B cell (primary cell): ENCODE results near the gene CHST13. TPM values are rescaled to one million over a fixed set of nuclear protein-coding genes. Genes with fewer than 3 reads are reported as not detected.

Experiments
- ATAC-seq: fragments of 200-7000 bp; cut with Tn5 transposase; one replicate; pipeline ENCODE4 v1.10.0; 2021; ENCODE audit warnings: low read depth, mild to moderate bottlenecking, moderate number of reproducible peaks, moderate library complexity
- CTCF ChIA-PET: fragments of 350-600 bp; sonication (Branson Sonifier 250); formaldehyde crosslinking; loops from one replicate; lab custom pipeline; 2021; ENCODE audit warnings: antibody characterized with exemption, inconsistent platforms; lab: Charles Lee
- POLR2A ChIA-PET: fragments of 350-600 bp; sonication (Branson Sonifier 250); formaldehyde crosslinking; loops from one replicate; lab custom pipeline; 2021; ENCODE audit warnings: antibody characterized with exemption; lab: Charles Lee
- DNase-seq: peaks from one replicate; pipeline ENCODE4 v3.0.0; 2013
- H2AFZ ChIP-seq: 2 replicates; pipeline ENCODE4 v1.6.1; 2012; ENCODE audit warnings: mild to moderate bottlenecking, low read depth, low read length; ENCODE audit not compliant: insufficient read depth, poor library complexity, severe bottlenecking
- H3K27ac ChIP-seq, 2 donors: 1 replicate in 1 of 2; 2 replicates in 1 of 2; pipeline ENCODE4 v1.5.1; 2012 to 2013; ENCODE audit warnings: low read length in 2 of 2, mild to moderate bottlenecking in 2 of 2, moderate library complexity in 1 of 2
- H3K27me3 ChIP-seq, 4 experiments: fragments of 200-600 bp in 1 of 4; sonication (generic) in 1 of 4; replicated peaks in 1 of 4; 1 replicate in 2 of 4; 2 replicates in 2 of 4; pipeline versions ENCODE4 v1.6.1 to v1.7.0; 2013 to 2016; ENCODE audit warnings: low read length in 3 of 4, mild to moderate bottlenecking in 2 of 4, mixed read lengths in 1 of 4, moderate library complexity in 1 of 4; ENCODE audit not compliant: insufficient read depth in 4 of 4, control insufficient read depth in 3 of 4; ENCODE audit errors: control extremely low read depth in 1 of 4
- H3K36me3 ChIP-seq, 2 experiments: replicated peaks in 1 of 2; 1 replicate in 1 of 2; 2 replicates in 1 of 2; pipeline versions ENCODE4 v1.6.1 to v1.7.1; 2013; ENCODE audit warnings: low read length in 1 of 2; ENCODE audit not compliant: insufficient read depth in 2 of 2, control insufficient read depth in 1 of 2; ENCODE audit errors: control extremely low read depth in 1 of 2, extremely low read depth in 1 of 2
- H3K4me1 ChIP-seq, 2 donors: fragments of 200-600 bp in 1 of 2; sonication (generic) in 1 of 2; 1 replicate in 1 of 2; 2 replicates in 1 of 2; pipeline versions ENCODE4 v1.5.1 to v1.6.1; 2013 to 2017; ENCODE audit warnings: low read length in 2 of 2; ENCODE audit not compliant: control insufficient read depth in 2 of 2, insufficient read depth in 2 of 2
- H3K4me2 ChIP-seq: replicated peaks from 2 replicates; pipeline ENCODE3; 2012; ENCODE audit warnings: mild to moderate bottlenecking, low read depth, low read length; ENCODE audit not compliant: poor library complexity, severe bottlenecking
- H3K4me3 ChIP-seq, 5 experiments: fragments of 200-600 bp in 1 of 5; sonication (generic) in 1 of 5; 1 replicate in 3 of 5; 2 replicates in 2 of 5; pipeline versions ENCODE4 v1.5.1 to v1.7.0; 2011 to 2016; ENCODE audit warnings: low read length in 4 of 5, mild to moderate bottlenecking in 4 of 5, low read depth in 2 of 5, control low read depth in 1 of 5, moderate library complexity in 1 of 5; ENCODE audit not compliant: insufficient read depth in 1 of 5; ENCODE audit errors: control extremely low read depth in 1 of 5, extremely low read depth in 1 of 5
- H3K79me2 ChIP-seq: fragments of 200-600 bp; sonication (generic); one replicate; pipeline ENCODE4 v1.6.0; 2016; ENCODE audit warnings: low read length; ENCODE audit not compliant: control insufficient read depth, insufficient read depth
- H3K9ac ChIP-seq: fragments of 200-600 bp; sonication (generic); 2 replicates; pipeline ENCODE4 v1.6.1; 2017; ENCODE audit warnings: mild to moderate bottlenecking, low read length, moderate library complexity
- H3K9me3 ChIP-seq, 3 donors: one replicate each; pipeline versions ENCODE4 v1.6.1 to v1.7.1; 2013; ENCODE audit warnings: low read length in 2 of 3; ENCODE audit not compliant: control insufficient read depth in 2 of 3, insufficient read depth in 1 of 3; ENCODE audit errors: control extremely low read depth in 1 of 3
- H4K20me1 ChIP-seq: 2 replicates; pipeline ENCODE4 v1.6.0; 2012; ENCODE audit warnings: mild to moderate bottlenecking, low read length; ENCODE audit not compliant: insufficient read depth, control insufficient read depth, poor library complexity, severe bottlenecking
- H3K27ac Mint-ChIP-seq: one replicate; pipeline ENCODE4 v1.8.0; 2021; ENCODE audit warnings: mixed read lengths
- H3K27me3 Mint-ChIP-seq: one replicate; pipeline ENCODE4 v1.8.0; 2021; ENCODE audit warnings: mixed read lengths
- H3K4me1 Mint-ChIP-seq: one replicate; pipeline ENCODE4 v1.8.0; 2021; ENCODE audit warnings: mixed read lengths
- H3K4me3 Mint-ChIP-seq: one replicate; pipeline ENCODE4 v1.8.0; 2021; ENCODE audit warnings: mixed read lengths
- H3K9me3 Mint-ChIP-seq: one replicate; pipeline ENCODE4 v1.8.0; 2022; ENCODE audit warnings: mixed read lengths; ENCODE audit not compliant: insufficient read depth
- CTCF ChIP-seq: fragments of 200-600 bp; IDR thresholded peaks from one replicate; pipeline ENCODE4 v1.8.0; 2022; ENCODE audit warnings: antibody characterized with exemption, mild to moderate bottlenecking
- EZH2 ChIP-seq: IDR thresholded peaks from 2 replicates; pipeline ENCODE4 v1.6.1; 2012; ENCODE audit warnings: borderline replicate concordance, low read depth, mild to moderate bottlenecking, moderate library complexity, low read length; ENCODE audit not compliant: insufficient read depth, poor library complexity, severe bottlenecking
- WGBS: methylation state at CpG from one replicate; pipeline ENCODE4 v1.1.5; 2013; ENCODE audit warnings: missing lambda C conversion rate; ENCODE audit not compliant: insufficient coverage; 5-methylcytosine and 5-hydroxymethylcytosine counted together
- intact Hi-C: fragments of 100-400 bp; cut with micrococcal nuclease; formaldehyde crosslinking; loops from one replicate; pipeline ENCODE4 v1.10.0; 2022
- polyA plus RNA-seq: library from polyadenylated mRNA; depleted of rRNA; stranded (reverse); fragments of >200 nt; gene quantifications from 2 replicates; pipeline ENCODE4 v1.2.3, GENCODE V29; 2012
- total RNA-seq, 2 donors: library from RNA; stranded (reverse); fragments of 120-200 nt in 1 of 2; gene quantifications; 1 replicate in 1 of 2; 2 replicates in 1 of 2; pipeline versions ENCODE4 v1.2.3 to v1.2.4, GENCODE V29; 2013 to 2022

CHST13 gene
- total and polyA plus RNA-seq, 2 donors (not counting 1 experiment from before 2014, with no cell fraction given), result 0.07 TPM; not detected in 1

- H3K4me3 Mint-ChIP-seq, result no peak overlapping the region
- no peaks in the 10 kb centered on the region for H3K9me3 Mint-ChIP-seq
- ATAC-seq, result no peak
Observed at GRCh38 chr3:126503701-126504100, 20.3 kb upstream of the CHST13 start.

GRCh38 chr3:126507886-126508285 lies 16.1 kb upstream of the CHST13 start:
- 91% methylated on average over 9 of the region's 9 CpGs for WGBS
- Histone ChIP-seq H3K27me3 (no peaks in the 10 kb centered on the region), H3K4me2 (no peak overlapping the region), H3K27ac (no peak overlapping the region), H3K4me3 (no peak overlapping the region), H3K79me2 (no peaks in the 10 kb centered on the region), H3K4me1 (no peaks in the 10 kb centered on the region), H2AFZ (no peak overlapping the region), H3K36me3 (no peaks in the 10 kb centered on the region), H4K20me1 (no peaks in the 10 kb centered on the region), H3K9ac (no peak overlapping the region), H3K9me3 (no peaks in the 10 kb centered on the region)
- ATAC-seq (no peak), DNase-seq (no peak)
- TF ChIP-seq CTCF (no peak), EZH2 (no peak)
- no peaks in the 10 kb centered on the region for H3K9me3 Mint-ChIP-seq
- H3K4me3 Mint-ChIP-seq, result no peak overlapping the region
- no peaks in the 10 kb centered on the region for H3K4me1 Mint-ChIP-seq
- CTCF ChIA-PET, result interaction anchor here (1.7 kb wide), 1 partner anchor 15 kb away, joined by 5 read pairs; no protein-coding TSS in a partner anchor
- peaks cover 10% of the 10 kb centered on the region for H3K27me3 Mint-ChIP-seq
- POLR2A ChIA-PET, result no interaction called here
- intact Hi-C loops, result no loop called here
- H3K27ac Mint-ChIP-seq, result no peak overlapping the region

More at GRCh38 chr3:126503701-126504100, 20.3 kb upstream of the CHST13 start:
- Histone ChIP-seq H3K4me2 (no peak overlapping the region), H3K79me2 (no peaks in the 10 kb centered on the region), H3K9me3 (no peaks in the 10 kb centered on the region), H4K20me1 (no peaks in the 10 kb centered on the region), H2AFZ (no peak overlapping the region), H3K4me3 (no peak overlapping the region), H3K36me3 (no peaks in the 10 kb centered on the region), H3K27me3 (no peaks in the 10 kb centered on the region), H3K4me1 (peaks cover 0 to 8% of the 10 kb centered on the region in 2 donors), H3K9ac (no peak overlapping the region), H3K27ac (no peak overlapping the region)
- ChIA-PET POLR2A (no interaction called here), CTCF (no interaction called here)
- Mint-ChIP-seq H3K4me1 (no peaks in the 10 kb centered on the region), H3K27ac (no peak overlapping the region), H3K27me3 (peaks cover 10% of the 10 kb centered on the region)
- no peak for DNase-seq
- WGBS, result 94% methylated on average over 10 of the region's 10 CpGs
- intact Hi-C loops, result no loop called here
- TF ChIP-seq CTCF, result no peak
- no peak for TF ChIP-seq EZH2
